ENCODE data around the gene CGB5. TPM values are rescaled to one million over a fixed set of nuclear protein-coding genes. Genes with fewer than 3 reads are reported as not detected.

CGB5 gene
- total RNA-seq, 4 donors from 2014 or later = not detected

GRCh38 chr19:49085020-49085867, 41.6 kb downstream of the CGB5 start, which contains the start of gene SNRNP70:
TSS of gene SNRNP70 (plus strand) at chr19:49085451. CDS start at chr19:49086415, 964 bp downstream.
- ATAC-seq (peak; percentile 90 to 94), DNase-seq (peak; percentile 99)
- in situ Hi-C loops (cut with MboI; ENCODE audit: low sequenced_read_pairs in 4 of 4) = loop anchor here in 1 of 4 donors (10.0 kb wide), 1 partner anchor 120 kb away; no protein-coding TSS in a partner anchor
- H3K9me3 ChIP-seq = no peaks in the 10 kb centered on the region
- intact Hi-C loops (cut with DNase I; ENCODE audit: low total_unique reads) = loop anchor here (1.0 kb wide), 1 partner anchor 10 kb away; no protein-coding TSS in a partner anchor
- peaks cover 18 to 26% of the 10 kb centered on the region in 2 donors for H3K4me1 ChIP-seq
- H3K27me3 ChIP-seq = no peaks in the 10 kb centered on the region
- H3K36me3 ChIP-seq = peaks cover 0 to 18% of the 10 kb centered on the region in 2 donors
- peak within 1 kb of the TSS; percentile 88 to 99 (median 92) for H3K4me3 ChIP-seq
- peak; percentile 86 to 92 for TF ChIP-seq POLR2A (IDR thresholded peaks at IDR 0.05)
- TF ChIP-seq CTCF (IDR thresholded peaks at IDR 0.05 in 4 of 5, conservative IDR thresholded peaks at IDR 0.05 in 1 of 5) = peak in 2 of 5 experiments; percentile 18 to 53
- peak within 1 kb of the TSS; percentile 90 to 98 (median 92) for H3K27ac ChIP-seq

- H3K4me3 ChIP-seq = peak overlapping the region; percentile 88 to 99 (median 92)
- DNase-seq (no peak), ATAC-seq (no peak)
- peaks cover 0 to 24% of the 10 kb centered on the region in 2 donors for H3K36me3 ChIP-seq
- H3K27me3 ChIP-seq = no peaks in the 10 kb centered on the region
- peak overlapping the region; percentile 90 to 98 (median 92) for H3K27ac ChIP-seq
- no peak for TF ChIP-seq POLR2A (IDR thresholded peaks at IDR 0.05)
- no peak for TF ChIP-seq CTCF (IDR thresholded peaks at IDR 0.05 in 4 of 5, conservative IDR thresholded peaks at IDR 0.05 in 1 of 5)
- peaks cover 18 to 26% of the 10 kb centered on the region in 2 donors for H3K4me1 ChIP-seq
- in situ Hi-C loops (cut with MboI; ENCODE audit: low sequenced_read_pairs in 4 of 4) = loop anchor here in 1 of 4 donors (10.0 kb wide), 1 partner anchor 119 kb away; no protein-coding TSS in a partner anchor
- no peaks in the 10 kb centered on the region for H3K9me3 ChIP-seq
- intact Hi-C loops (cut with DNase I; ENCODE audit: low total_unique reads) = loop anchor here (1.0 kb wide), 1 partner anchor 11 kb away; no protein-coding TSS in a partner anchor
Measured at GRCh38 chr19:49085868-49086232, 42.2 kb downstream of the CGB5 start.

GRCh38 chr19:49086296-49086695, 42.6 kb downstream of the CGB5 start:
- TF ChIP-seq POLR2A (IDR thresholded peaks at IDR 0.05) (no peak), CTCF (IDR thresholded peaks at IDR 0.05 in 4 of 5, conservative IDR thresholded peaks at IDR 0.05 in 1 of 5) (no peak)
- ATAC-seq = no peak
- intact Hi-C loops (cut with DNase I; ENCODE audit: low total_unique reads) = no loop called here
- in situ Hi-C loops (cut with MboI; ENCODE audit: low sequenced_read_pairs in 4 of 4) = loop anchor here in 1 of 4 donors (10.0 kb wide), 1 partner anchor 119 kb away; no protein-coding TSS in a partner anchor
- no peaks in the 10 kb centered on the region for H3K27me3 ChIP-seq
- H3K36me3 ChIP-seq = peaks cover 0 to 28% of the 10 kb centered on the region in 2 donors
- peaks cover 18 to 26% of the 10 kb centered on the region in 2 donors for H3K4me1 ChIP-seq
- no peak for DNase-seq
- no peaks in the 10 kb centered on the region for H3K9me3 ChIP-seq
- peak overlapping the region; percentile 90 to 98 (median 92) for H3K27ac ChIP-seq
- peak overlapping the region; percentile 88 to 99 (median 92) for H3K4me3 ChIP-seq

- Histone ChIP-seq H3K9me3 (no peaks in the 10 kb centered on the region), H3K4me3 (no peak overlapping the region), H3K4me1 (peaks cover 34 to 38% of the 10 kb centered on the region in 2 donors), H3K27me3 (no peaks in the 10 kb centered on the region), H3K27ac (no peak overlapping the region), H3K36me3 (peaks cover 0 to 58% of the 10 kb centered on the region in 2 donors)
- ATAC-seq (no peak), DNase-seq (no peak)
- intact Hi-C loops (cut with DNase I; ENCODE audit: low total_unique reads) (no loop called here), in situ Hi-C loops (cut with MboI; ENCODE audit: low sequenced_read_pairs in 4 of 4) (loop anchor here in 1 of 4 donors (10.0 kb wide), 1 partner anchor 113 kb away; no protein-coding TSS in a partner anchor)
- TF ChIP-seq CTCF (IDR thresholded peaks at IDR 0.05 in 4 of 5, conservative IDR thresholded peaks at IDR 0.05 in 1 of 5) = no peak
- TF ChIP-seq POLR2A (IDR thresholded peaks at IDR 0.05) = no peak
Measured at GRCh38 chr19:49091391-49092038, 47.9 kb downstream of the CGB5 start.
